Activated CD4-positive, alpha-beta T cell treated with anti-CD3 and anti-CD28 coated beads, Interleukin-2, Interleukin-6, amounts not matched to agents 100 ng/mL and 50 ng/mL, durations not matched to agents 16 hours and 8 hours (primary cell): ENCODE measurements around the gene TEX22.
A peak's percentile ranks its signal among the peaks of the same experiment; 100 is the strongest.

Source experiments
- DNase-seq: peaks from one replicate; pipeline ENCODE4 v3.0.0-alpha.2; 2020

Gene TEX22

GRCh38 chr14:105444859-105445258 lies 46.5 kb downstream of the TEX22 start:
- DNase-seq, result no peak

GRCh38 chr14:105445290-105445689 lies 47.0 kb downstream of the TEX22 start:
- no peak for DNase-seq

- DNase-seq, result no peak
These were observed 47.8 kb downstream of the TEX22 start for GRCh38 chr14:105445901-105446845.

- no peak for DNase-seq
These were observed 48.6 kb downstream of the TEX22 start for GRCh38 chr14:105446971-105447370.

- DNase-seq, result no peak
These were observed 49.6 kb downstream of the TEX22 start for GRCh38 chr14:105447651-105448640.

GRCh38 chr14:105448706-105449111 lies 50.4 kb downstream of the TEX22 start:
- DNase-seq, result peak; percentile 67

- no peak for DNase-seq
These were observed 51.2 kb downstream of the TEX22 start for GRCh38 chr14:105449276-105450122.

- no peak for DNase-seq
These were observed 51.8 kb downstream of the TEX22 start for GRCh38 chr14:105450123-105450505.

- DNase-seq, result no peak
These were observed 52.8 kb downstream of the TEX22 start for GRCh38 chr14:105450864-105451720.

GRCh38 chr14:105452963-105453362 lies 54.6 kb downstream of the TEX22 start:
- no peak for DNase-seq

GRCh38 chr14:105453847-105454246 lies 55.5 kb downstream of the TEX22 start:
- no peak for DNase-seq

- DNase-seq, result no peak
These were observed 56.8 kb downstream of the TEX22 start for GRCh38 chr14:105455086-105455640.

GRCh38 chr14:105455766-105456660 lies 57.7 kb downstream of the TEX22 start:
- DNase-seq, result no peak

GRCh38 chr14:105456736-105457617 lies 58.6 kb downstream of the TEX22 start:
- no peak for DNase-seq

- DNase-seq, result no peak
These were observed 59.7 kb downstream of the TEX22 start for GRCh38 chr14:105458010-105458409.

GRCh38 chr14:105458571-105458970 lies 60.2 kb downstream of the TEX22 start:
- no peak for DNase-seq

- no peak for DNase-seq
These were observed 61.8 kb downstream of the TEX22 start for GRCh38 chr14:105460116-105460515.

GRCh38 chr14:105460616-105461015 lies 62.3 kb downstream of the TEX22 start:
- DNase-seq, result no peak

- DNase-seq, result no peak
These were observed 63.6 kb downstream of the TEX22 start for GRCh38 chr14:105461903-105462302.
